NT2/D1 (cell line): ENCODE data around the gene SEC22A.

Experiments
- DNase-seq: peaks from one replicate; pipeline ENCODE4 v3.0.0-alpha.2; 2011; ENCODE audit warnings: low read depth, low spot score
- H3K27me3 ChIP-seq: 2 replicates; pipeline ENCODE4 v1.6.0; 2011; ENCODE audit warnings: mild to moderate bottlenecking; ENCODE audit not compliant: insufficient read length, insufficient read depth
- H3K36me3 ChIP-seq: 2 replicates; pipeline ENCODE4 v1.6.1; 2011; ENCODE audit warnings: mild to moderate bottlenecking, low read length, mixed read lengths; ENCODE audit not compliant: insufficient read depth, insufficient read length
- H3K4me1 ChIP-seq: 2 replicates; pipeline ENCODE4 v1.5.1; 2011; ENCODE audit not compliant: insufficient read depth, insufficient read length
- H3K4me3 ChIP-seq: 2 replicates; pipeline ENCODE4 v1.5.1; 2011; ENCODE audit warnings: low read depth; ENCODE audit not compliant: insufficient read length
- H3K9ac ChIP-seq: 2 replicates; pipeline ENCODE4 v1.6.0; 2011; ENCODE audit warnings: low read depth; ENCODE audit not compliant: insufficient read length
- H3K9me3 ChIP-seq: 2 replicates; pipeline ENCODE4 v1.5.1; 2011; ENCODE audit warnings: mild to moderate bottlenecking, low read length; ENCODE audit not compliant: insufficient read depth
- SUZ12 ChIP-seq: IDR thresholded peaks from 2 replicates; pipeline ENCODE4 v1.6.1; 2011; ENCODE audit not compliant: insufficient read length, insufficient read depth; ENCODE audit errors: extremely low read depth
- YY1 ChIP-seq: IDR thresholded peaks from 2 replicates; pipeline ENCODE4 v1.6.1; 2011; ENCODE audit not compliant: insufficient read length, insufficient read depth
- ZNF274 ChIP-seq: IDR thresholded peaks from 2 replicates; pipeline ENCODE4 v1.6.1; 2011; ENCODE audit warnings: mild to moderate bottlenecking, low read depth, low read length

Gene SEC22A

DNA sequence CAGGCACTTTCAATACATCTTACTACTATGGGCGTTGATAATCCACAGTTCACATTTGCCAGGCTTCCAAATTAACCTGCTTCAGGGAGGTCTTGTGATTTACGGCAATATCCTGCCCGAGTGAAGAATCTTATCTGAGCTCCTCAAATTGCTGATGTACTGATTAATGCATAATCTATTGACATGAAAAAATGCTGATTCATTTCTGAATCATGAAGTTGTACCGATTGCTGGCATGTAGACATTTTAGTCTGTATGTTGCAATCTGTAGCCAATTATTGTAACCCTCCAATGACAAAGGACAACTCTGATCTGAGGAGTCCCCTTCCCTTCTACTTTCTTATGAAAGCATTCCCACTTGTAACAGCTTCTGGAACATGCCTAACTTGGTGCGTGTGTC, 97.2 kb downstream of the SEC22A start:
- Histone ChIP-seq H3K4me3 (no peak overlapping the region), H3K27me3 (no peaks in the 10 kb centered on the region), H3K9me3 (no peaks in the 10 kb centered on the region), H3K36me3 (no peaks in the 10 kb centered on the region), H3K9ac (no peak overlapping the region), H3K4me1 (peaks cover 2% of the 10 kb centered on the region)
- DNase-seq = no peak
- TF ChIP-seq SUZ12 (no peak), ZNF274 (no peak), YY1 (no peak)

DNA sequence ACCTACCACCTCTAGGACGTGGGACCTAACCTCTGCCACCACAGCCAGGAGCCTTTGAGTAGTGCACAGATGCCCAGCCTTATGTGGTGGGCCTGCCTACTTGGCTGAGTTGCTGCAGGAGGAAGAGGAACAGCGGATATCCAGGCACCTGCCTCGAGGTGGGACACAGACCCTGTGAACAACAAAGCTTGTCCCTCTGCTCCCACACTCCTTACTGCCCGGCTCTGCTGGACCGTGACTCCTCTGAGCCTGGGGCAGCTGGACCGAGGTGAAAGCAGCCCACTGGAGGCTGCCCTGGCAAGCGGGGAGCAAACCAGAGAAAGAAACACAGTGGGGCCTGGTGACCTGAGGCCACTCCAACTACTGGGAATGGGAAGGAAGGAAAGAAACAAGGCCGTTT, 97.8 kb downstream of the SEC22A start:
- no peak for TF ChIP-seq SUZ12
- TF ChIP-seq YY1 = no peak
- TF ChIP-seq ZNF274 = no peak
- Histone ChIP-seq H3K9me3 (no peaks in the 10 kb centered on the region), H3K36me3 (no peaks in the 10 kb centered on the region), H3K4me1 (peaks cover 2% of the 10 kb centered on the region), H3K9ac (no peak overlapping the region), H3K27me3 (no peaks in the 10 kb centered on the region), H3K4me3 (no peak overlapping the region)
- no peak for DNase-seq

DNA sequence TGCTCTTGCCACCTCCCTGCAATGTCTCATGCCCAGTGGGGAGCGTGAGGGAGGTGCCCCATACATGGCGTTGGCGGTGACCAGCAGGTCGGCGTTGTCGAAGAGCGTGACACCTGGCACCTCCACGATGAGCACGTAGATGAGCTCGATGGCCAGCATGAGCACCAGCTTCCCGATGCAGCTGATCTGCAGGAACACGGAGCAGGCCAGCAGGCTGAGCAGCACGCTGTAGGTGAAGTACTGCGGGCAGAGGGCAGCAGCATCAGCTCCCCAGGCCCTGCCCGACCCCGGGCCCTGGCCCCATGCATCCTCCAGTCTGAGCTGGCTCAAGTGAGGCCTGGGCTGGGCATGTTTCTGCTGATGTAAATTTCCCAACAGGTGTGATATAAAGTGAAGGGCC, 98.3 kb downstream of the SEC22A start:
- TF ChIP-seq YY1 = no peak
- TF ChIP-seq SUZ12 = no peak
- TF ChIP-seq ZNF274 = no peak
- Histone ChIP-seq H3K4me3 (no peak overlapping the region), H3K4me1 (peaks cover 2% of the 10 kb centered on the region), H3K9me3 (no peaks in the 10 kb centered on the region), H3K9ac (no peak overlapping the region), H3K27me3 (no peaks in the 10 kb centered on the region), H3K36me3 (no peaks in the 10 kb centered on the region)
- DNase-seq = no peak

DNA sequence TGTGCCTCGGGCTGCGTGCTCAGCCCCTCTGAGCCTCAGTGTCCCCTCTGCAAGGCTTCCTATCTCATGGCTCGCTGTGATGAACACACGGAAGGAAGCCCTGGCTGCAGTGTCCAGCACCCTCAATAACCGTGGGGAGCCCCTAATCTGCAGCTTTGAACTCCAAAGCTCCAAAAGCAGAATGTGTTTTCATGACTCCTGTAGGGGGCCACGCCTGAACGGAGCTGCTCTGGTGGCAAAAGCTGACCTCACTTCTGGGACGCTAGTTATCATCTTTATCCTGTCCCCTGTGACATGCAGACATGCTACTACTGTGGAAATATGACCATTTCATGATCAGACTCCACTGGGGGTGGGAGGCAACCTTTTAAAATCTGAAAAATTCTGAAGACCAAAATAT, 98.8 kb downstream of the SEC22A start:
- no peak overlapping the region for H3K9ac ChIP-seq
- H3K9me3 ChIP-seq = no peaks in the 10 kb centered on the region
- TF ChIP-seq SUZ12 (no peak), ZNF274 (no peak), YY1 (no peak)
- H3K36me3 ChIP-seq = no peaks in the 10 kb centered on the region
- no peak overlapping the region for H3K4me3 ChIP-seq
- DNase-seq = no peak
- H3K27me3 ChIP-seq = no peaks in the 10 kb centered on the region
- H3K4me1 ChIP-seq = peaks cover 2% of the 10 kb centered on the region

- Histone ChIP-seq H3K9ac (no peak overlapping the region), H3K9me3 (no peaks in the 10 kb centered on the region), H3K4me1 (peaks cover 2% of the 10 kb centered on the region), H3K4me3 (no peak overlapping the region), H3K27me3 (no peaks in the 10 kb centered on the region), H3K36me3 (no peaks in the 10 kb centered on the region)
- TF ChIP-seq ZNF274 = no peak
- TF ChIP-seq YY1 = no peak
- no peak for TF ChIP-seq SUZ12
- no peak for DNase-seq
Measured at GRCh38 chr3:123301331-123302184, 99.8 kb downstream of the SEC22A start.

GRCh38 chr3:123302961-123303360, 101.2 kb downstream of the SEC22A start:
- Histone ChIP-seq H3K36me3 (no peaks in the 10 kb centered on the region), H3K4me1 (peaks cover 2% of the 10 kb centered on the region)

GRCh38 chr3:123303976-123304560, 102.3 kb downstream of the SEC22A start:
- Histone ChIP-seq H3K4me3 (no peak overlapping the region), H3K9ac (no peak overlapping the region), H3K9me3 (no peaks in the 10 kb centered on the region), H3K36me3 (no peaks in the 10 kb centered on the region), H3K4me1 (peaks cover 2% of the 10 kb centered on the region), H3K27me3 (no peaks in the 10 kb centered on the region)
- DNase-seq = no peak
- TF ChIP-seq YY1 (no peak), ZNF274 (no peak), SUZ12 (no peak)

More at GRCh38 chr3:123302961-123303360, 101.2 kb downstream of the SEC22A start:
- Histone ChIP-seq H3K9ac (no peak overlapping the region), H3K27me3 (no peaks in the 10 kb centered on the region), H3K9me3 (no peaks in the 10 kb centered on the region), H3K4me3 (no peak overlapping the region)
- no peak for DNase-seq
- no peak for TF ChIP-seq YY1
- TF ChIP-seq SUZ12 = no peak
- TF ChIP-seq ZNF274 = no peak
